IPS-18c (cell line): ENCODE data around the gene GNG12.

Source experiments
- H3K4me3 ChIP-seq: 2 replicates; pipeline ENCODE4 v1.7.0; 2013; ENCODE audit warnings: low read depth, mild to moderate bottlenecking, low read length, moderate library complexity; ENCODE audit not compliant: insufficient read depth
- H3K9me3 ChIP-seq: one replicate; pipeline ENCODE4 v1.6.1; 2013; ENCODE audit warnings: mild to moderate bottlenecking, low read length, moderate library complexity; ENCODE audit not compliant: control insufficient read depth, insufficient read depth

Gene GNG12

GRCh38 chr1:67824766-67825165, 8.5 kb downstream of the GNG12 start:
- Histone ChIP-seq H3K4me3 (no peak overlapping the region), H3K9me3 (no peaks in the 10 kb centered on the region)

- Histone ChIP-seq H3K4me3 (no peak overlapping the region), H3K9me3 (no peaks in the 10 kb centered on the region)
Observed at GRCh38 chr1:67823615-67824014, 9.7 kb downstream of the GNG12 start.

DNA sequence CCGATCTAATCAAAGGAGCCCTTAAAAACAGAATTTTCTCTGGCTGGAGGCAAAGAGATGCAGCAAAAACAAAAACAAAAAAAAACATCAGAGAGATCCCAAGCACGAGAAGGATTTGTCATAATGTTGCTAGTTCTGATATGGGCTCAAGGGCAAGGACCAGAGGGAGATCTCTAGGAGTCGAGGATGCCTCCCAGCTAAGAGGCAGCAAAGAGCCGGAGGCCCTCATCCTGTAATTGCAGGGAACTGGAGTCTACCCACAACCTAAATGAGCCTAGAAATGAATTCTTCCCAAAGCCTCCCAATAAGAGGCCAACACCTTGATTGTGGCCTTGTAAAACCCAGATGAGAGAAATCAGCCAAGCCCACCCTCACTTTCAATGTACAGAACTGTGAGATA, 12.0 kb downstream of the GNG12 start:
- no peaks in the 10 kb centered on the region for H3K9me3 ChIP-seq
- H3K4me3 ChIP-seq = no peak overlapping the region

DNA sequence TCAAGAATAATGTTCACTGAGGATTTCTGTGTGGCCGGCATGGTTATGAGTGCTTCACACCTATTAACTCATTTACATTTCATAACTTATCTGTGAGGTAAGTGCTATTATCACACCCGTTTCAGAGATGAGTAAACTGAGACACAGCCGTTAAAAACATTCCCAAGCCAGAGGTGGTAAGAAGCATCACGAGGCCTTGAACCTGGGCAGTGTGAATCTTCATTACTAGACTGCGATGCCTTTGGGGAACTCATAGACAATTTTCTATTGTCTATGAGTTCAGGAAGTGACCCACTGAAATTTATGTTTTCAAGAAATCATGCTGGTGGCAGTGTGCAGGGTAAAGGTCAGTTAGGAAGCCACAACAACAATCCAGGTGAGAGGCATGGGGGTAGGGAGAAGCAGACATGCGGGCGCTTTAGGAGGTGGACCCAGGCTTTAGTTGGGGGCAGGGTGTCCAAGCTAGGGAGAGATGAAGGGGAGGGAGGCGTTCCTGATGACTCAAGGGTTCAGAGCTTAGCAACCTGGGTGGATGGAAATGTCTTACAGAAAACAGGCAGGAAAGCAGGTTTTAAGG, 14.5 kb downstream of the GNG12 start:
- H3K4me3 ChIP-seq = no peak overlapping the region
- H3K9me3 ChIP-seq = no peaks in the 10 kb centered on the region

GRCh38 chr1:67818162-67818561, 15.1 kb downstream of the GNG12 start:
- no peaks in the 10 kb centered on the region for H3K9me3 ChIP-seq
- H3K4me3 ChIP-seq = no peak overlapping the region

DNA sequence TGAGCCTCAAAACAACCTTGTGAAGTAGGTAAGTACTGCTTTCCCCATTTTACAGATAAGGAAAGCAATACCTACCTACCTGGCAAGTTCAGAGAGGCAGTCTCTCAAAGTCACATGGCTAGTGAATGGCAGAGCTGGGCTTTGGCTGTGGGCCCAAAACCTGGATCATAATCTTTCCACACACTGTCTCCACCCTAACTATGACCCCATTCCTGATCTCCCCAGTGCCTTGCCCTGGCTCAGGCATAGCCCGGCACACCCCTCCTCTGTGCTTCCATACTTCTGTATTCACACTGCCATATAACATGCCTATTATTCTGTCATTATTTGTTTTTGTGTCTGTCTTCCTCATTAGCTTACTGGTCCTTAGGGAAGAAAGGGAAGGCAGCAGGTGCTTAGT, 15.9 kb downstream of the GNG12 start:
- H3K4me3 ChIP-seq = no peak overlapping the region
- no peaks in the 10 kb centered on the region for H3K9me3 ChIP-seq

DNA sequence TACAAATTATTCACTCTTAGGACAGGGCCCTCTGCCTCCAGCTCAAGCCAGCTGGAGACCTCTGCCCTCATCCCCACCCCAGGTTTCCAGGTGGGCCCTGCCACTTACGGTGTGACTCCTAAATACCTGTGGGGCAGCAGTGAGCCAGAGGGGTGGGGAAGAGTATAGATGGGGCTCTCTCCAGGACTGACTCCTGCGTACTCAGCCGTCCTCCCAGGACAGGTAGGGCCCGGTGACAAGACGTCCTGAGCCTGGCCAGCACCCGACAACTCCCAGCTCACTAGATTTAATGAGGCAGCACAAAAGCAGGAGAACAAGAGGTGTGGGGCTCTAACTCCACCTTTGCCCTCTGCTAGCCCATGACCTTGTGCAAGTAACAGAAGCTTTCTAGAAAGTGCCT, 16.8 kb downstream of the GNG12 start:
- Histone ChIP-seq H3K4me3 (no peak overlapping the region), H3K9me3 (no peaks in the 10 kb centered on the region)

GRCh38 chr1:67816095-67816475, 17.2 kb downstream of the GNG12 start:
- no peaks in the 10 kb centered on the region for H3K9me3 ChIP-seq
- H3K4me3 ChIP-seq = no peak overlapping the region

- Histone ChIP-seq H3K9me3 (no peaks in the 10 kb centered on the region), H3K4me3 (no peak overlapping the region)
Observed at GRCh38 chr1:67815303-67816094, 17.8 kb downstream of the GNG12 start.

GRCh38 chr1:67814121-67814772, 19.0 kb downstream of the GNG12 start:
- Histone ChIP-seq H3K9me3 (no peaks in the 10 kb centered on the region), H3K4me3 (no peak overlapping the region)

GRCh38 chr1:67812226-67812625, 21.0 kb downstream of the GNG12 start:
- Histone ChIP-seq H3K4me3 (no peak overlapping the region), H3K9me3 (no peaks in the 10 kb centered on the region)

DNA sequence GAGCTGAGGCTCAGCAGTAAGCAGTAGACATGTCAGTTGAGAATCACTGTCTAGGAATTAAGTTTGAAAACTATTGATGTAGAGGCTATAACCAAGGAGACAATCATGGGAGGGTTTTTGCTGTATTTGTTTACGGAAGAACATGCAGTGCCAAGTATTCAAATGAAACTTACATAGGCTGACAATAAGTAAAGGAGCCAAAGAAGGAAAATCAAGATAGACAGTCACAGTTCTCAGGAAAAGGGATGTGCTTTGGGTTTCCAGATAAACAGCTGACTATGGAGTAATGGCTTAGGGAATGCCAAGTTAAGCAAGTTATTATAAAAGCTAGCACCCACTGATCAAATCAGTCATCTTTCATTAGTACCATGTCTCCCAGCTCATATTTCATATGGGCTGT, 21.5 kb downstream of the GNG12 start:
- H3K9me3 ChIP-seq = no peaks in the 10 kb centered on the region
- H3K4me3 ChIP-seq = no peak overlapping the region

DNA sequence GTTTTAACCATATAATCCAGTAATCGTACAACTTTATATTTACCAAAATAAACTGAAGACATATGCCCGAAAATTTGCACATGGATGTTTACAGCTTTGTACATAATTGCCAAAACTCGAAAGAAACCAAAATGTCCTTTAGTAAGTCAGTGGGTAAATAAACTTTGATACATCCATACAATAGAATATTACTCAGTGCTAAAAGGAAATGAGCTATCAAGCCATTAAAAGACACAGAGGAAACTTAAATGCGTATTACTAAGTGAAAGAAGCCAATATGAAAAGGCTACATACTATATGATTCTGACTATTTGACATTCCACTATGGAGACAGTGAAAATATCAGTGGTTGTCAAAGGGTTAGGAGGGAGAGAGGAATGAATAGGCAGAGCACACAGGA, 23.4 kb downstream of the GNG12 start:
- H3K9me3 ChIP-seq = no peaks in the 10 kb centered on the region
- H3K4me3 ChIP-seq = no peak overlapping the region

DNA sequence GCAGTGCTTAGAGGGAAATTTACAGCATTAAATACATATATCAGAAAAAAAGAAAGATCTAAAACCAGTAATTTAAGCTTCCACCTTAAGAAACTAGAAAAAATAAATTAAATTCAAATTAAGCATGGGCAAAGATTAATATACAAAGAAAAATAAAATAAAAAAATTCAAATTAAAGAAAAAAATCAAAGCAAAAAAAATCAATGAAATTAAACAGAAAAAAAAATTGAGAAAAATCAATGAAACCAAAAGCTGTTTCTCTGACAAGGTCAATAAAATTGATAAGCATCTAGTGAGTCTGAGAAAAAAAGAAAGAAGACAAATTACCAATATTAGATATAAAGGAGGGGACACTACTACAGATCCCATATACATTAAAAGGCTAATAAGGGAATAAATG, 26.0 kb downstream of the GNG12 start:
- Histone ChIP-seq H3K9me3 (no peaks in the 10 kb centered on the region), H3K4me3 (no peak overlapping the region)

DNA sequence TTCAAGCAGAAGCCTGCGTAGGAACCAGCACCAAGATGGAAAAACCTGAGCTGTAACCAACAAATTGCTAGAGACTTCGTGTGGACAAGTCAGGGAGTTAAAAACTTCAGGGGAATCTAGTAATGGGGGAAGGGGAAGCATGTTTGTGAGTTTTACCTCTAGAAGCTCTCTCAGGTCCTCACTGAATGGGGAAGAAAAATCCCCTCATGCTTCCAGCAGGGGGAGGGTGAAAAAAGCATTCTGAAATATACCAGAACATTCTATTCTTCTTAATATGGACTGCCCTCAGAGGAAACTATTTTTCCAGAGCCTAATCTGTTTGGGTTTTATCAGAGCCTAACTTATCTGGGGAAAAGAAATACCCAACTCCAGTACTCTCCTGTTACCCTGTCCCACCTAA, 28.6 kb downstream of the GNG12 start:
- Histone ChIP-seq H3K9me3 (no peaks in the 10 kb centered on the region), H3K4me3 (no peak overlapping the region)

- Histone ChIP-seq H3K4me3 (no peak overlapping the region), H3K9me3 (no peaks in the 10 kb centered on the region)
Observed at GRCh38 chr1:67803380-67804279, 29.6 kb downstream of the GNG12 start.

DNA sequence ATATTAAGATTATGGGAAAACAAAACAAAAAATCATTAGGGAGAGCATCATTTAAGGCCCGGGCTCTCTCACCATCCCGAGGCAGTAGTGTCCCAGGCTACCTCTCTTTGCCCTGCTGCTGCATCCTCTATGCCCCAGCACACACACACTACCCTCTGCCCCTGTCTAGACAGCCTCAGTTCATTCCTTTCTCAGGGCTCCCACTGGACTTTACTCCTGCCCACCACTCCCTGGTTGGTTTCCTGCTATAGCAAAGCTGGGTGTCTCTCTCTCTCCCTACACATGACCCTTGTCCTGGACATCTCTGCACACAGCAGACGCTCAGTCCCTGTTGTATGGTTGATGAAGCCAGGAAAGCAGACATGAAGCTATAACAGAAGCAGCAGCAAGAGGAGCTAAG, 30.7 kb downstream of the GNG12 start:
- H3K4me3 ChIP-seq = no peak overlapping the region

More for the DNA sequence above, 30.7 kb downstream of the GNG12 start:
- H3K9me3 ChIP-seq = no peaks in the 10 kb centered on the region
